ENCODE data around the gene AGBL4.

Gene AGBL4

DNA sequence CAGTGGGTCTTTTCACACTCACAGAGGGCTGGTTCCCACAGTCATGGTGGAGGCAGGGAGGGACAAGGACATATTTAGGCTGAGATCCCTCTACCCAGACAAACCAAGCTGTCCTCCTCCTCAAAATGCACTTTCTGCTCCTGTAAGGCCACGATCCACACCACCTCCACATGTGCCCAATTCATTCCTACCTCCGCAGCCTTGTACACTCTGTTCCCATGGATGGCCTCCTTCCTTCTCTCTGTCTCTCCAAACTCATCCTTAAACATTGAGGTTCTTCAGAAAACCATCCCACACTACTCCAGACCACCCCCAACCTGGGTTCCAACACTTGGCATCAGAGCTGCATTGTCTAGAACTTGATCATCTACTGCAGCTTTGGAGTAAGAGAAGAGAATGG, 842.7 kb downstream of the AGBL4 start:
- DNase-seq (ENCODE audit: low read depth): no peak

DNA sequence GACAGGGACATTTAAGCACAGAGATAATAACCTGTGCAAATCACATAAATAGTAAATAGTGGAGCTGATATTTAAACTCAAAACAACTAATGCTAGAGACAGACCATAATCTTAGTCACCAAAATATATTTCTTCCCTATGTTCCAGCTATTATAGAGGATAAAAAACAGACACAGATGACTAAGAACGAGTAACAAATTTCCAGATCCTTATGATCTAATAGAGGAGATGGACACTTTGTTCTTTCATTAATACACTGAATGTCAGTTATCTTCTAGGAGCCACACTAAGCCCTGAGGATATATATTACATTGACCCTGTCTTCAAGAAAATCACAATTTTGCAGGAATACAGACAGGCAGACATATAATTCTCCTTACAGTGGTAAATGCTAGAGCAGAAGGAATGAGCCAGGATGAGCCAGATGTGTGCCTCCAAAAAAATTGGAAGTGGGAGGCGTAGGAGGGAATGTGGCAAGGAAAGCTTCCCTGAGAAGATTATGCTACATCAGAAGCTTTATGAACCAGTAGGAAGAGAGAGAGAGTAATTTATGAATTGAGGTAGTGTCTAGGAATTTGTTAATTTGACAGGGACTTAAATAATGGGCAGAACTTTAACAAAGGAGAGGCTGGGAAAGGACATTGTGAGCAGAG, 851.7 kb downstream of the AGBL4 start:
- peak; percentile 15 for DNase-seq (ENCODE audit: low read depth)

DNA sequence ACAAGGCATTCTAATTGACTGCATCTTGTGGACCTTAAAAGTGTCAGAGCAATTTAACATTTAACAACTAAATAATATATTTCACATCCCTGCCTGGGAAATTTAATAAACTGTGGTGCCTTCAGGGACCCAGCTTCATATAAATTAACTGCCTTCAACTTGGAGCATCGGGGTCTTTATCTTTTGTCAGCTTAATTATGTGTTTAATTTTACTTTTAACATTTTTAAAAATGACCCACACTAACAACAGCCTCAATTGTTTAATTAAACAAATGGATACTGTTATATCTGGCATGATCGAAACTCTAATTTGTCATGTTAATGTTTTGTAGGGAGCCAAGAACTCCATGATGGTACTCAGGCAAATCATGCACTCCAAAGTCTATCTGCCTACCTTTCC, 857.7 kb downstream of the AGBL4 start:
- DNase-seq (ENCODE audit: low read depth): no peak

DNA sequence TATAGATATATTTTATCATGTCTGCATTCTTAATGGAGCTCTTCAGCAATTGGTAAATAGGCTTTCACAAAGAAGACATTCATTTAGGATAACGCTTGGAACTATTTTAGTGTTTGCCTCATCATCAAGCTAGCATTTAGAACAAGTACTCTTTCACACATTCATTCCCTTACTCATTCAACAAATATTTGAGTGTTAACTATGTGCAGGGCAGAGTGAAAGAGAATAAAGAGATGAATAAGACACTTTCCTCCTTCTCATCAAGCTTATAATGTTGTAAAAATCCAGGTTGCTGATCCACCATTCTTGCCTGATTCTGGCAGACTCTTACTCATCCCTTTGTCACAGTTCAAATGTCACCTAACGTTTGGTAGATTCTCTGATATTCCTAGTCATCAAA, 860.7 kb downstream of the AGBL4 start:
- DNase-seq (ENCODE audit: low read depth): no peak

DNA sequence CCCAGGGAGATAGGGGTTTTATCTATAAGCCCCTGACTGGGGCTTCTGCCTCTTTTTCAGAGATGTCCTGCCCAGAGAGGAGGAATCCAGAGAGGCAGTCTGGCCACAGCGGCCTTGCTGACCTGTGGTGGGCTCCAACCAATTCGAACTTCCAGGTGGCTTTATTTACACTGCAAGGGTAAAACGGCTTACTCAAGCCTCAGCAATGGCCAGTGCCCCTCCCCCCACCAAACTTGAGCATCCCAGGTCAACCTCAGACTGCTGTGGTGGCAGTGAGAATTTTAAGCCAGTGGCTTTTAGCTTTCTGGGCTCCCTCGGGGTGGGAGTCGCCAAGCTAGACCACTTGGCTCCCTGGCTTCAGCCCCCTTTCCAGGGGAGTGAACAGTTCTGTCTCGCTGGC, 863.1 kb downstream of the AGBL4 start:
- no peak for DNase-seq (ENCODE audit: low read depth)

DNA sequence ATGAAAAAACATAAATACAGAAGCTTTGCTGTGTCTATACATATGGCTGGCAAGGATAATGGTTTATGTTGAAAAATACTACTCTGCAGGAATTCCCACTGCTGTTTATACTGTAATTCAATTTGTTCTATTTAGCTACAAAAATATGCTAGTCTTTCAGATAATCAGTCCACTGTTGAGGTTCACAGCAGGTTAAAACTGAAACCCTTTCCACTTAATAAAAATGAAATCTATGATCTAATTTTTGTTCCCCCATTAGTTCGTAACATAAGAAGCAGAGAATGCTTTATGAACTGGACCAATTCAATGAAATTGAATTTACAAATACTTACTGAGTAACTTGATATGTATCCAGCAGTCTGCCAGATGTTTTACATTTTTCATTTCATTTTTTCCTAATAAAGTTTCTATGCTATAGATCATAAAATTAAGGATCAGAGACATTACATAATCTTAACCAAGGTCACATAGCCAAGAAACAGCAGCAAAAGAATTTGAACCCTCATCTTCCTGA, 887.0 kb downstream of the AGBL4 start:
- DNase-seq (ENCODE audit: low read depth): no peak

DNA sequence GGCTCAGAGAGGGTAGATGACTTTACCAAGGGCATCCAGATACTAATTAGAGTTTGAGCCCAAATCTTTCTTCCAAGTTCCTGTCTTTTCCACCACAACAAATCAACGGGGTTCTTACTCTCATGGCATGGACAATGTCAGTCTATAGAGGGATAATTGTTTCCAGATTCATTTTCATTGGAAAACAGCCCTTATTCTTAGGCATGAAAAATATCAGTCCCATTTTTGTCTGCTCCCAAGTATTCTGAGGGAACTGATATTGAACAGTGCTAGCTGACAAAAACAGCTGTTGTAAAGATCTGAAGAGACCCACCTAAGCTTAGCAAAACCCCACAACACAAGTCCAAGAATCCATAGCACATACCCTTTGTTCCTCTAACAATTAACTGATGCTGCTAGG, 898.0 kb downstream of the AGBL4 start:
- no peak for DNase-seq (ENCODE audit: low read depth)

DNA sequence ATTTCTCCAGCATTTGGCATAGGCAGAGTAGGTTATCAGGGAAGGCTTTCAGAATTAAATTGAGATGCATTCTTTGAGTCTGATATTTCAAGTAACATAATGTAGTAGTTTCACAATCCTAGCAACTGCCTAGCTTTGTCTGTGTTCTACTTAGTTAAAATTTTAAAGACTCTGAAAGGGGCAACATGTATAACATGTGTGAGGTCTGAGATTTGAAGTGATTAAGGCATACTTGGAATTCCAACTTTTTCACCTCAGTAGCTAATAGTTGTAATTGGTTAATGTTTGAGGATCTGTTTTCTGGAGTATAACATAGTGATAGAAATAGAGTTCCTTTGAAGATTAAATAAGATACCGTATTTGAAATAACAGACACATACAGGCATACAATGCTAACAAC, 911.8 kb downstream of the AGBL4 start:
- DNase-seq (ENCODE audit: low read depth): no peak

DNA sequence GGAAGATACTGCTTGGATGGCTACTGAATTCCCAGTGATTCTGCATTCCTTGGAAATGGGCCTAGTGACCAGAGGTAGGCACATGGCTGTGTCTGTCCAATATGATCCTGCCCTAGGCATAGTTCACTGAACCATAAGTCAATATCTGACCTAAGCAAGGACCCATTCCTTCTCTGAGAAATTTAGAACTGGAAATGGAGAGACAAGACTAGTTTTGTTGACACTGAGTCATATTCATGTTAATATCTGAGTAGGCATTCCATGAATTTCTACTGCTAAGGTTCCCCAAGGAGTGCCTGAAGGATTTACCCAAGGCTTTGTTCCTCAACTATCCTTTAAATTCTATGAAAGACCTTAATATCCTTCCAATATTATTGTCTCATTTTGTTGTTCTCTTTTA, 917.3 kb downstream of the AGBL4 start:
- DNase-seq (ENCODE audit: low read depth): peak; percentile 3

DNA sequence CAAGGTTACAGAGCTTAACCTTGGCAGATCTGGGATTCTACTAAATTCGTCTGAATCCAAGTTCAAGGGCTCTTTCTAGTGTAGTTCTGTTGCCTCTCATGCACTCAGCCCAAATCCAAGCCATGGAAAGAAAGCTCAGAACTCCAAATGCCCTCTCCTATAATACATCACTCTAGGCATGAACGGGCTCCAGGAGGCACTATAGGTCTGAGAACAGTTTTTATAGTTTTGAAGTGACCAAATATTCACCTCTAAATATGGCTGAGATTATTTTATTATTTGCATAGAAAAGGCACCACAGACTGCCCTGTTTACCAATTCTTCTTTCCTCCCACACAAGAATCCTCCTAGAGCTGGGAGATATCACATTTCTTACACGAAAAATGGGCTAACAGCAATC, 919.2 kb downstream of the AGBL4 start:
- DNase-seq (ENCODE audit: low read depth): peak; percentile 8

DNA sequence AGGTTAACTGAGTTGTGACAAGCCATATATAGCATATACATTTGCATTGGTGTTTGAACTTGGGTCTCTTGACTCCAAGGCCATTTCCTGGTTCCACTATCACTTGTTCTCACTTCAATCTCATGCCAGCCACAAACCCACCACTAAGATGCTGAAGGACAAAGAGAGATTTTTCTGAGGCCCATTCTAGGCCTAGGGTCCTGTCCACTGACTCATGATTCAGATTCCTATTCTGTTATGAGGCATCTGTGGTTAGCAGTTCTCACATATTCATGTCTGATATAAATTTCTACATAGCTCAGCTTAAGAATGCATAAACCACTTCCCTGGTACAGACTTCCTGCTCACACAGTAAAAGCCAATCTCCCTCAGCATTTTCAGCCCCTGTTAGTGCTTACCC, 921.0 kb downstream of the AGBL4 start:
- peak; percentile 94 for DNase-seq (ENCODE audit: low read depth)

DNA sequence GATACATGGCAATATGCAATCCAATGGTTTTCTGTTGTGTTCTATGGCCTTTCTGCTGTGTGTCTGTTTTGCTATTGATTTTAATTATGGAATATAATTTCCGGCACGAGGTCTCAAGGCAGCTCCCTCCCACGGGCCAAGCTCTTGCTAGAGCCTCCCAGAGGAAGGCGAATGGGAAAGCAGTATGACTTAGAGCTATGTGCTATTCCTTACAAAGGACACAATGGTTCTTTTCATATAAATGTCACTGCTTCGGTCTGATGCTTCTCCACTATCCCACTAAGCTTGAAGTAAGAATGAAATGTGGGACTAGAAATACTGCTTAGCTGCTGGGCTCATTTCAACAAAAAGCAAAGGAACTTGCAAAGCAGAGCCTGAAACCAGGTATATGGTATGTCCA, 924.9 kb downstream of the AGBL4 start:
- DNase-seq (ENCODE audit: low read depth): no peak

DNA sequence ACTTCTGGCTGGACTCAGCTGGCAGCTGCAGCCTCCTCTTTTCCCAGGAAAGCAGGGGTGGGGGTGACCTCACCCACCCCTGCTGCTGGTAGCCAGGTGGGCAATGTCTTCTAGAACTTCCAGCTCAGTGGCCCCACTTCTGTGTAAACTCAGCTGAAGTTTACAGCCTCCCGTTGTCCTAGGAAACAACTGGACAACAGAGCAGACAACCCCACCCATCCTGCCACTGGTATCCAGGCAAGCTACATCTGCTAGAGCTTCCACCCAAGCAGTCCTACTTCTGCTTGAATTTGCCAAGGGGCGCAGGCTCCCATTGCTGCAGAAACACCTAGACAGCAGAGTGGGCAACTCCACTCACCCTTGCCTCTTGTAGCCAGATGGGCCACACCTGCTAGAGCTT, 937.4 kb downstream of the AGBL4 start:
- no peak for DNase-seq (ENCODE audit: low read depth)

DNA sequence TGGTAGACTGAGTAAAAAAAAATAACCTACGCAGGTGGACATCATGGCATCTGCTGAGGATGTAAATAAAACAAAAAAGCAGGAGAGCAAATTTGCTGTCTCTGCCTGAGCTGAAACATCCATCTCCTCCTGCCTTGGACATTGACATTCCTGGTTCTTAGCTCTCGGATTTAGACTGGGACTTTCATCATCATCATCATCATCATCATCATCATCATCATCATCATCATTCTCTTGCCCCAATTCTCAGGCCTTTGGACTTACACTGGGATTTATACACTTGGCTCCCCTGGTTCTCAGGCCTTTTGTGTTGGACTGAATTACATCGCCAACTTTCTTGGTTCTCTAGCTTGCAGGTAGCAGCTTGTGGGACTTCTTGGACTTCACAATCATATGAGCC, 938.7 kb downstream of the AGBL4 start:
- DNase-seq (ENCODE audit: low read depth): no peak

DNA sequence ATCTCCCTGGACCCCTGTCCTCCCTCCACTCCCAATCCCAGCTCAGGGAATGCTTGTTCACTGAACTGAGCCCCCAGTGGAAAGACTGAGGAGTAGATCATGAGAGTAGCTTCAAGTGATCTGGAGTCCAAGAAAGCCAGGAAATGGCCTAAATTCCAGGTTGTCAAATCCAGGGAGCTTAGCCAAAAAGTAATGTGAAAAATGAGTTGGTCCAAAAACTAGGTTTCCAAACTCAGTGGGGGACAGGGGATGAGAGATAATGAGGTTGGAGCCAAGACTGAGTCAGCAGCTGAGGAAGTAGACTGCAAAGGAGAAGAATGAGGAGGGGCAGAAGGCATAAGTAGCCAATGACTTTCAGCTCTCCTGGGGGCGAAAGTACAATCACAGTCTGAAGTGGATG, 963.0 kb downstream of the AGBL4 start:
- peak; percentile 17 for DNase-seq (ENCODE audit: low read depth)

DNA sequence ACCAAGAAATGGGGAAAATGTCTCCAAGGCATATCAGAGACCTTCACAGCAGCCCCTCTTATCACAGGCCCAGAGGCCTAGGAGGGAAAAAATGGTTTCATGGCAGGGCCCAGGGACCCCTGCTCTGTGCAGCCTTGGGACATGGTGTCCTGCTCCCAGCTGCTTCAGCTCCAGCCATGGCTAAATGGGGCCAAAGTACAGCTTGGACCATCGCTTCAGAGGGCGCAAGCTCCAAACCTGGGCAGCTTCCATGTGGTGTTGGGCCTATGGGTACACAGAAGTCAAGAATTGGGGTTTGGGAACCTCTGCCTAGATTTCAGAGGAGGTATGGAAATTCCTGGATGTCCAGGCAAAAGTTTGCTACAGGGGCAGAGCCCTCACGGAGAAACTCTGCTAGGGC, 964.7 kb downstream of the AGBL4 start:
- no peak for DNase-seq (ENCODE audit: low read depth)

DNA sequence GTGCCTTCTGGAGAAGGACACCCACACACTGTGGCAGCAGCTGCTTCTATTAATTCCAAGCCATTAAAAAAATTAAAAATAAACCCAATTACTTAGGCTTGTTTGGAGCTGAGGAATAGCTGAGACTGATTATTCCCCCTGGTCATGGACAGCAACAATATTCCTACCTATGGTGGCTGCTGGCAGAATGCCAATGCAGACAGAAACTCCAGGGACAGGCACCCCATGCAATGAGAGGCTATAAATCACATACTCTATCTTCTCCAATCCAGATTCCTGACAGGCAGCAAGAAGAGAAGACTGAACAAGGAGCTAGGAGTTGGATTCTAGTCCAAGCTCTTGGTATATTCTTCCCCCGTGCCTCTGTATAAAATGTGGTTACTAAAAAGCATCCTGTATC, 971.7 kb downstream of the AGBL4 start:
- no peak for DNase-seq (ENCODE audit: low read depth)

DNA sequence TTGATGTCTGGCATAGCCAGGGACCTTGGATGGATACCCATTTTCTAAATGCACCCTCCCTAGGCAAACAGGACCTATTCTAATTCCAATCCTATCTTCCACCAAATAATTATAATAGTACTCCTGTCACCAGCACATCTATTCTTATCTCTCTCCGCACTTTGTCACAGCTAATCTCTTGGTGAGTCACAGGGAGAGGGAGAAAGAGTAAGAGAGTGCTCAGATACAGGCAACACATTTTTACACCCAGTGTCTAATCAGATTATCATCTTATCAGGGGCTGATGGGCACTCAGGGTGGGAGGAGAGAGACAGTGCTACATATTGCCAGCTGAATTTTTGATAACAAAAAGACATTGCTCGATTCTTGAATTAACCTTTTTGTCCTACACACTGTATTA, 972.1 kb downstream of the AGBL4 start:
- DNase-seq (ENCODE audit: low read depth): no peak

DNA sequence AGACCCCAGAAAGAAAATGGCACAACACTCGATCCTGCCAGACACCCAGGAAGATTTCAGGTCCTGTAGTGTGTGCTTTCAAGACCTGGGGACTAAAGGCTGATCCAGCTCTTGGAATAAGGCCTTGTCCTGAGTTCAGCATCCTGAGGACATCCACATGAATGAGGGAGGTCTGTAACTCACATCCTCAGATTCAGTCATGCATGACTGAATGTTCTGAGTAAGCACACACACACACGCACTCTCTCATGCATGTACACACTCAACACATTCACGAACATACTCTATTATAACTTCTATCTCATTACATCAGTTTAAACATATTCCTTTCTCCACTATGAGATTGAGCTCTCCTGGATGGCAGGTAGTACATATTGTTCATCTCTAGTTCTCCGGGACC, 973.7 kb downstream of the AGBL4 start:
- DNase-seq (ENCODE audit: low read depth): no peak

DNA sequence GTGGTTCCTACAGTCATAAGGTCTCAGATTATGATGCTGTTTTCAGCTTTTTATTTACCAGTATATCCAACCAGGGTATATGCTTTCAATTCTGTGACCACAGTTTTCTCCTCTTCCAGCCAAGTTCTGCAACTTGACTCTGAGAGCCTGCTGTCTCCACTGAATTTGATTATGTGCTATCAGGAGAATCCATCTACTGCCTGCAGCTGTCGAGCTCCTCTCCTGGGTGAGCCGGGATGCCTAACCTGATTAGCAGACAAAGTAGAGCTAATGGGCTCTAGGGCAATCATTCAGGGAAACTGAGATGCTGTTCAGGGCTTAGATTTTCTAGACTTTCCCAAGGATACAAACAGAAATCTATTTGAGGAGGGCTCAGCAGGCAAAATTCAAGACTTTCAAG, 975.6 kb downstream of the AGBL4 start:
- no peak for DNase-seq (ENCODE audit: low read depth)

DNA sequence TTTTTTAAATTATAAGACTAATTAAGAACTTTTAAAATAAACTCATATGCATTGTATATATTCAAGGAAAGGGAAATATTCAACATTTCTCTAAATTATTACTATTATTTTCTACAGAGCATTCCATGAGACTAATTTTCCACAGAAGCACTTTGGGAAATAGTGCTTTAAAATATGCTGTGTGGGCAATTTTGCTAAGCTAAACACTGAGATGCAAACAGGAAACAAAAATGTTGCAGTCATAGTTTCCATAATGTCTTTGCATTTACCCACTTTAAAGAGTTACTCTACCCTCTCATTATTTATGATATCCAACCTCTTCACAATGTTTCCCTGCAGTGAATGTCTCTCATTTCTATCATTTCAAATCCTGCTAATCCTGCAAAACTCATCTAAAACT, 977.4 kb downstream of the AGBL4 start:
- DNase-seq (ENCODE audit: low read depth): no peak

DNA sequence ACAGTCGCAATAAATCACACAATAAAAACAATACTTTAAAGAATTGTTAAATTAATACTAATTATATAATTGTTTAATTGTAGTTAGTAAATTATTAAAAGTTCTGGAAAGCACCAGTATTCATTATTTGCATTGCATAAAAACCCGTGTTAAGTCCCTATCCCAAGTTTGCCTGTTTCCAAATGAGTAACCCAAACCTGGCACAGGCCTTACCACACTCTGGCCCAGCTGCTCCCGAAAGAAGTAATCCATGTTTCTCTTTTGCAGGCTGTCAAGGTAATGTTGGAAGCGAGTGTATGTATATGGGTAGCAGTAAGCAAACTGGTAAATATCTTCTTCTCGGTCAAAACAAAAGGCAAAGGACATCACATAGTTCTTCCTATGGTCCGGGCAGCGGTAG, 978.4 kb downstream of the AGBL4 start:
- DNase-seq (ENCODE audit: low read depth): no peak

DNA sequence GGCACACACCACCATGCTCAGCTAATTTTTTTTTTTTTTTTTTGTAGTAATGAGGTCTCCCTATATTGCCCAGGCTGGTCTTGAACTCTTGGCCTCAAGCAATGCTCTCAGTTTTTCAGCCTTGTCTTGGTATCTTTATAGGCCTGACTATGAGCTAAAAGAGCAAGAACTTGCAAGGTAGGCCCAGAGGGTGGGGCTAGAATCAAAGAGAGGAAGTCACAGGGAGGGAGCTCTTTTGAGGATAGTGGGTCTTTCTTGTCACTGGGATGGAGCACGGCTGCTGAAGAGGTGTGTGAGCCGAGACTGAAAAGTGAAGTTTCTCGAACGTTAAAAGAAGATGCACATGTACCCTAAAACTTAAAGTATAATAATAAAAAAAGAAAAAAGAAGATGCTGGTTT, 987.1 kb downstream of the AGBL4 start:
- DNase-seq (ENCODE audit: low read depth): no peak

DNA sequence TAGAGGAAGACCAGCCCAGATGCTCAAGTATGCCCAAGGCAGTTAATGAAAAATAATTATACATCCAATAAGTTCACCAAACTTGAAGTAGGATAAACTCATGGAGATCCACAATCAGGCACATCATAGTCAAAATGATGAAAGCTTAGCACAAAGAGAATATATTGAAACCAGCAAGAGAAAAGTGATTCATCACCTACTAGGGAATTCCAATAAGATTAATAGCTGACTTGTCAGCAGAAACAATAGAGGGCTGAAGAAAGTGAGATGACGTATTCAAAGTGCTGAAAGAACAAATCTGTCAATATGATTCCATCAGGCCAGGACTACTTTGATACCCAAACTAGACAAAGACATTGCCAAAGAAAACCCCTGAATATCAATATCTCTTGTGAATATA, 995.4 kb downstream of the AGBL4 start:
- DNase-seq (ENCODE audit: low read depth): no peak
